ENCODE data around the gene WWOX.

The WWOX gene

GRCh38 chr16:78729687-78730086 lies 630.2 kb downstream of the WWOX start:
- no peak for TF ChIP-seq ZNF274 (IDR thresholded peaks at IDR 0.05; ENCODE audit: low read depth, low read length)
- no peak for TF ChIP-seq SUZ12 (IDR thresholded peaks at IDR 0.05; ENCODE audit: extremely low read depth, insufficient read depth, insufficient read length)
- no peak for TF ChIP-seq YY1 (IDR thresholded peaks at IDR 0.05; ENCODE audit: insufficient read depth, insufficient read length)
- H3K4me1 ChIP-seq (ENCODE audit: insufficient read depth, insufficient read length) = no peaks in the 10 kb centered on the region
- no peak overlapping the region for H3K9ac ChIP-seq (ENCODE audit: insufficient read length, low read depth)
- H3K36me3 ChIP-seq (ENCODE audit: insufficient read depth, insufficient read length, low read length) = no peaks in the 10 kb centered on the region
- DNase-seq (ENCODE audit: low read depth, low spot score) = no peak
- no peaks in the 10 kb centered on the region for H3K27me3 ChIP-seq (ENCODE audit: insufficient read depth, insufficient read length)
- H3K4me3 ChIP-seq (ENCODE audit: insufficient read length, low read depth) = no peak overlapping the region
- no peaks in the 10 kb centered on the region for H3K9me3 ChIP-seq (ENCODE audit: insufficient read depth, low read length)

- Histone ChIP-seq H3K4me3 (ENCODE audit: insufficient read length, low read depth) (no peak overlapping the region), H3K27me3 (ENCODE audit: insufficient read depth, insufficient read length) (no peaks in the 10 kb centered on the region), H3K9me3 (ENCODE audit: insufficient read depth, low read length) (no peaks in the 10 kb centered on the region), H3K9ac (ENCODE audit: insufficient read length, low read depth) (no peak overlapping the region), H3K4me1 (ENCODE audit: insufficient read depth, insufficient read length) (no peaks in the 10 kb centered on the region), H3K36me3 (ENCODE audit: insufficient read depth, insufficient read length, low read length) (no peaks in the 10 kb centered on the region)
- TF ChIP-seq YY1 (IDR thresholded peaks at IDR 0.05; ENCODE audit: insufficient read depth, insufficient read length) = no peak
- TF ChIP-seq SUZ12 (IDR thresholded peaks at IDR 0.05; ENCODE audit: extremely low read depth, insufficient read depth, insufficient read length) = no peak
- no peak for TF ChIP-seq ZNF274 (IDR thresholded peaks at IDR 0.05; ENCODE audit: low read depth, low read length)
- no peak for DNase-seq (ENCODE audit: low read depth, low spot score)
These were observed 632.3 kb downstream of the WWOX start for GRCh38 chr16:78731785-78732184.

GRCh38 chr16:78732696-78733095 lies 633.2 kb downstream of the WWOX start:
- H3K4me3 ChIP-seq (ENCODE audit: insufficient read length, low read depth) = no peak overlapping the region

GRCh38 chr16:78735337-78735736 lies 635.9 kb downstream of the WWOX start:
- no peak for DNase-seq (ENCODE audit: low read depth, low spot score)
- H3K27me3 ChIP-seq (ENCODE audit: insufficient read depth, insufficient read length) = no peaks in the 10 kb centered on the region
- TF ChIP-seq ZNF274 (IDR thresholded peaks at IDR 0.05; ENCODE audit: low read depth, low read length) (no peak), YY1 (IDR thresholded peaks at IDR 0.05; ENCODE audit: insufficient read depth, insufficient read length) (no peak), SUZ12 (IDR thresholded peaks at IDR 0.05; ENCODE audit: extremely low read depth, insufficient read depth, insufficient read length) (no peak)
- H3K4me3 ChIP-seq (ENCODE audit: insufficient read length, low read depth) = no peak overlapping the region
- H3K9ac ChIP-seq (ENCODE audit: insufficient read length, low read depth) = no peak overlapping the region
- no peaks in the 10 kb centered on the region for H3K4me1 ChIP-seq (ENCODE audit: insufficient read depth, insufficient read length)
- H3K36me3 ChIP-seq (ENCODE audit: insufficient read depth, insufficient read length, low read length) = no peaks in the 10 kb centered on the region
- no peaks in the 10 kb centered on the region for H3K9me3 ChIP-seq (ENCODE audit: insufficient read depth, low read length)

More at GRCh38 chr16:78732696-78733095, 633.2 kb downstream of the WWOX start:
- no peaks in the 10 kb centered on the region for H3K36me3 ChIP-seq (ENCODE audit: insufficient read depth, insufficient read length, low read length)
- TF ChIP-seq YY1 (IDR thresholded peaks at IDR 0.05; ENCODE audit: insufficient read depth, insufficient read length) (no peak), ZNF274 (IDR thresholded peaks at IDR 0.05; ENCODE audit: low read depth, low read length) (no peak), SUZ12 (IDR thresholded peaks at IDR 0.05; ENCODE audit: extremely low read depth, insufficient read depth, insufficient read length) (no peak)
- no peaks in the 10 kb centered on the region for H3K27me3 ChIP-seq (ENCODE audit: insufficient read depth, insufficient read length)
- no peak for DNase-seq (ENCODE audit: low read depth, low spot score)
- no peaks in the 10 kb centered on the region for H3K4me1 ChIP-seq (ENCODE audit: insufficient read depth, insufficient read length)
- H3K9ac ChIP-seq (ENCODE audit: insufficient read length, low read depth) = no peak overlapping the region
- H3K9me3 ChIP-seq (ENCODE audit: insufficient read depth, low read length) = no peaks in the 10 kb centered on the region

- Histone ChIP-seq H3K4me1 (ENCODE audit: insufficient read depth, insufficient read length) (no peaks in the 10 kb centered on the region), H3K4me3 (ENCODE audit: insufficient read length, low read depth) (no peak overlapping the region), H3K36me3 (ENCODE audit: insufficient read depth, insufficient read length, low read length) (no peaks in the 10 kb centered on the region), H3K27me3 (ENCODE audit: insufficient read depth, insufficient read length) (no peaks in the 10 kb centered on the region), H3K9ac (ENCODE audit: insufficient read length, low read depth) (no peak overlapping the region), H3K9me3 (ENCODE audit: insufficient read depth, low read length) (no peaks in the 10 kb centered on the region)
- TF ChIP-seq ZNF274 (IDR thresholded peaks at IDR 0.05; ENCODE audit: low read depth, low read length) (no peak), SUZ12 (IDR thresholded peaks at IDR 0.05; ENCODE audit: extremely low read depth, insufficient read depth, insufficient read length) (no peak), YY1 (IDR thresholded peaks at IDR 0.05; ENCODE audit: insufficient read depth, insufficient read length) (no peak)
- DNase-seq (ENCODE audit: low read depth, low spot score) = no peak
These were observed 638.2 kb downstream of the WWOX start for GRCh38 chr16:78737630-78738029.

- H3K36me3 ChIP-seq (ENCODE audit: insufficient read depth, insufficient read length, low read length) = no peaks in the 10 kb centered on the region
- TF ChIP-seq ZNF274 (IDR thresholded peaks at IDR 0.05; ENCODE audit: low read depth, low read length) (no peak), SUZ12 (IDR thresholded peaks at IDR 0.05; ENCODE audit: extremely low read depth, insufficient read depth, insufficient read length) (no peak), YY1 (IDR thresholded peaks at IDR 0.05; ENCODE audit: insufficient read depth, insufficient read length) (no peak)
- no peak for DNase-seq (ENCODE audit: low read depth, low spot score)
These were observed 639.1 kb downstream of the WWOX start for GRCh38 chr16:78738557-78738956.

GRCh38 chr16:78740269-78740668 lies 640.8 kb downstream of the WWOX start:
- Histone ChIP-seq H3K9me3 (ENCODE audit: insufficient read depth, low read length) (no peaks in the 10 kb centered on the region), H3K27me3 (ENCODE audit: insufficient read depth, insufficient read length) (no peaks in the 10 kb centered on the region), H3K4me3 (ENCODE audit: insufficient read length, low read depth) (no peak overlapping the region), H3K36me3 (ENCODE audit: insufficient read depth, insufficient read length, low read length) (no peaks in the 10 kb centered on the region), H3K4me1 (ENCODE audit: insufficient read depth, insufficient read length) (peaks cover 3% of the 10 kb centered on the region), H3K9ac (ENCODE audit: insufficient read length, low read depth) (no peak overlapping the region)
- no peak for TF ChIP-seq SUZ12 (IDR thresholded peaks at IDR 0.05; ENCODE audit: extremely low read depth, insufficient read depth, insufficient read length)
- no peak for TF ChIP-seq ZNF274 (IDR thresholded peaks at IDR 0.05; ENCODE audit: low read depth, low read length)
- no peak for DNase-seq (ENCODE audit: low read depth, low spot score)

More at GRCh38 chr16:78738557-78738956, 639.1 kb downstream of the WWOX start:
- no peak overlapping the region for H3K9ac ChIP-seq (ENCODE audit: insufficient read length, low read depth)
- H3K4me1 ChIP-seq (ENCODE audit: insufficient read depth, insufficient read length) = peaks cover 3% of the 10 kb centered on the region
- no peaks in the 10 kb centered on the region for H3K9me3 ChIP-seq (ENCODE audit: insufficient read depth, low read length)
- H3K4me3 ChIP-seq (ENCODE audit: insufficient read length, low read depth) = no peak overlapping the region
- H3K27me3 ChIP-seq (ENCODE audit: insufficient read depth, insufficient read length) = no peaks in the 10 kb centered on the region

Data from NT2/D1 (cell line).